Body of pancreas (tissue), 4 donors: Measurements from ENCODE around the gene SRRM2.

Source experiments
- CTCF ChIP-seq, 7 experiments: fragments of 450-650 bp in 4 of 7; fragments of 200-600 bp in 3 of 7; sonication (generic) in 3 of 7; IDR thresholded peaks; one replicate each; pipeline ENCODE4 v1.5.1; 2016 to 2019; ENCODE audit warnings: antibody characterized with exemption in 7 of 7
- POLR2A ChIP-seq, 3 donors: fragments of 450-650 bp; IDR thresholded peaks; one replicate each; pipeline ENCODE4 v1.6.1; 2016; ENCODE audit warnings: antibody characterized with exemption in 3 of 3, mild to moderate bottlenecking in 2 of 3

- no peak for TF ChIP-seq CTCF (IDR thresholded peaks at IDR 0.05)
- TF ChIP-seq POLR2A (IDR thresholded peaks at IDR 0.05), result no peak
Observed at GRCh38 chr16:2709588-2709984, 42.9 kb upstream of the SRRM2 start.
